KMS-11 (cell line): Measurements from ENCODE around the gene GSTA5.
"Not testable (repeated sequence)": the region's sequence is repeated elsewhere in the genome, so short reads cannot be mapped to it uniquely, and the experiment has no call there.

Experiments used
- H2AFZ ChIP-seq: fragments of 200-600 bp; sonication (generic); 2 replicates; pipeline ENCODE4 v1.6.1; 2016; ENCODE audit warnings: antibody characterized with exemption, mixed run types, low read depth
- H3K27ac ChIP-seq: fragments of 200-600 bp; sonication (generic); 2 replicates; pipeline ENCODE4 v1.6.1; 2016; ENCODE audit warnings: mild to moderate bottlenecking, mixed run types
- H3K27me3 ChIP-seq: fragments of 200-600 bp; sonication (generic); 2 replicates; pipeline ENCODE4 v1.6.1; 2017; ENCODE audit warnings: mild to moderate bottlenecking, low read depth, mixed run types, moderate library complexity; ENCODE audit not compliant: insufficient read depth
- H3K36me3 ChIP-seq: fragments of 200-600 bp; sonication (generic); 2 replicates; pipeline ENCODE4 v1.6.1; 2017; ENCODE audit warnings: mild to moderate bottlenecking, mixed run types; ENCODE audit not compliant: insufficient read depth
- H3K4me1 ChIP-seq: fragments of 200-600 bp; sonication (generic); 2 replicates; pipeline ENCODE4 v1.6.1; 2016; ENCODE audit warnings: mild to moderate bottlenecking, low read depth, mixed run types; ENCODE audit not compliant: poor library complexity, severe bottlenecking
- H3K4me2 ChIP-seq: fragments of 200-600 bp; sonication (generic); 2 replicates; pipeline ENCODE4 v1.7.0; 2016; ENCODE audit warnings: mild to moderate bottlenecking, mixed run types
- H3K4me3 ChIP-seq: fragments of 200-600 bp; sonication (generic); IDR thresholded peaks from 2 replicates; pipeline ENCODE4 v1.6.1; 2017; ENCODE audit warnings: low read depth, low read length, mixed read lengths; ENCODE audit not compliant: insufficient read depth
- H3K79me2 ChIP-seq: fragments of 200-600 bp; sonication (generic); 2 replicates; pipeline ENCODE4 v1.6.1; 2016; ENCODE audit warnings: low read depth, mixed run types; ENCODE audit not compliant: insufficient read depth
- H3K9ac ChIP-seq: fragments of 200-600 bp; sonication (generic); 2 replicates; pipeline ENCODE4 v1.6.1; 2016; ENCODE audit warnings: mild to moderate bottlenecking, mixed run types
- H4K20me1 ChIP-seq: fragments of 200-600 bp; sonication (generic); 2 replicates; pipeline ENCODE4 v1.6.1; 2016; ENCODE audit warnings: mild to moderate bottlenecking, mixed run types; ENCODE audit not compliant: insufficient read depth
- CTCF ChIP-seq: fragments of 200-600 bp; sonication (generic); conservative IDR thresholded peaks from 2 replicates; pipeline ENCODE4 v1.6.1; 2017; ENCODE audit warnings: low read depth, mild to moderate bottlenecking, antibody characterized with exemption, low read length, moderate library complexity, mixed read lengths

GSTA5 gene

GRCh38 chr6:52788478-52788877 is 52.1 kb downstream of the GSTA5 start:
- no peak overlapping the region for H3K9ac ChIP-seq
- no peaks in the 10 kb centered on the region for H3K79me2 ChIP-seq
- H3K36me3 ChIP-seq, result no peaks in the 10 kb centered on the region
- H3K4me2 ChIP-seq, result no peak overlapping the region
- H3K27me3 ChIP-seq, result no peaks in the 10 kb centered on the region
- no peak for TF ChIP-seq CTCF
- no peaks in the 10 kb centered on the region for H4K20me1 ChIP-seq
- no peak overlapping the region for H3K4me3 ChIP-seq
- H3K27ac ChIP-seq, result no peak overlapping the region
- H3K4me1 ChIP-seq, result no peaks in the 10 kb centered on the region
- H2AFZ ChIP-seq, result no peak overlapping the region

GRCh38 chr6:52787917-52788316 is 52.7 kb downstream of the GSTA5 start:
- H3K79me2 ChIP-seq, result no peaks in the 10 kb centered on the region
- no peak overlapping the region for H3K27ac ChIP-seq
- no peak overlapping the region for H3K9ac ChIP-seq
- H3K36me3 ChIP-seq, result no peaks in the 10 kb centered on the region
- H3K4me1 ChIP-seq, result no peaks in the 10 kb centered on the region
- no peaks in the 10 kb centered on the region for H3K27me3 ChIP-seq
- no peak overlapping the region for H3K4me3 ChIP-seq
- TF ChIP-seq CTCF, result no peak
- H4K20me1 ChIP-seq, result no peaks in the 10 kb centered on the region
- no peak overlapping the region for H3K4me2 ChIP-seq
- H2AFZ ChIP-seq, result no peak overlapping the region

- no peak overlapping the region for H3K27ac ChIP-seq
- no peak overlapping the region for H3K4me2 ChIP-seq
- no peaks in the 10 kb centered on the region for H3K27me3 ChIP-seq
- no peak overlapping the region for H3K4me3 ChIP-seq
- TF ChIP-seq CTCF, result no peak
- H4K20me1 ChIP-seq, result no peaks in the 10 kb centered on the region
- H3K79me2 ChIP-seq, result no peaks in the 10 kb centered on the region
- no peaks in the 10 kb centered on the region for H3K36me3 ChIP-seq
- H2AFZ ChIP-seq, result no peak overlapping the region
- H3K4me1 ChIP-seq, result no peaks in the 10 kb centered on the region
- H3K9ac ChIP-seq, result no peak overlapping the region
These were observed 54.2 kb downstream of the GSTA5 start for GRCh38 chr6:52786249-52786956.

GRCh38 chr6:52782696-52783274 is 57.8 kb downstream of the GSTA5 start:
- not testable (repeated sequence) for H3K4me1 ChIP-seq

GRCh38 chr6:52782209-52782608 is 58.4 kb downstream of the GSTA5 start:
- not testable (repeated sequence) for H3K27me3 ChIP-seq, H3K79me2 ChIP-seq, H3K36me3 ChIP-seq, H3K4me2 ChIP-seq, H3K4me3 ChIP-seq, H3K9ac ChIP-seq, H4K20me1 ChIP-seq, H2AFZ ChIP-seq, H3K4me1 ChIP-seq, H3K27ac ChIP-seq

More at GRCh38 chr6:52782696-52783274, 57.8 kb downstream of the GSTA5 start:
- H3K36me3 ChIP-seq, H3K4me2 ChIP-seq, H3K79me2 ChIP-seq, H4K20me1 ChIP-seq, H2AFZ ChIP-seq, H3K27me3 ChIP-seq, H3K27ac ChIP-seq, H3K4me3 ChIP-seq, H3K9ac ChIP-seq: not testable (repeated sequence)
